Neural cell (in vitro differentiated cells): ENCODE measurements around the gene SQOR. TPM values are rescaled to one million over a fixed set of nuclear protein-coding genes. Genes with fewer than 3 reads are reported as not detected.

Experiments used
- H2AFZ ChIP-seq: fragments of 200-600, 300-800 bp; sonication (generic), shearing (Covaris generic); 2 replicates; pipeline ENCODE4 v1.6.0; 2014; ENCODE audit warnings: low read depth, mild to moderate bottlenecking, antibody characterized with exemption, low read length, moderate library complexity
- H3F3A ChIP-seq: fragments of 200-600 bp; shearing (Covaris generic); 2 replicates; pipeline ENCODE4 v1.6.1; 2016; ENCODE audit warnings: mild to moderate bottlenecking, moderate library complexity, mixed read lengths, antibody characterized with exemption, low read length; ENCODE audit not compliant: insufficient read depth, poor library complexity, severe bottlenecking
- H3K27ac ChIP-seq: fragments of 200-600, 300-800 bp; sonication (generic), shearing (Covaris generic); 2 replicates; pipeline ENCODE4 v1.5.1; 2014; ENCODE audit warnings: mild to moderate bottlenecking, low read length, moderate library complexity
- H3K27me3 ChIP-seq: fragments of 300-800, 200-600 bp; sonication (generic), shearing (Covaris generic); 2 replicates; pipeline ENCODE4 v1.6.0; 2014; ENCODE audit warnings: mild to moderate bottlenecking, low read depth, low read length, moderate library complexity; ENCODE audit not compliant: insufficient read depth
- H3K36me3 ChIP-seq: fragments of 300-800, 200-600 bp; sonication (generic), shearing (Covaris generic); 2 replicates; pipeline ENCODE4 v1.5.1; 2014; ENCODE audit warnings: mild to moderate bottlenecking, antibody characterized with exemption, low read length, moderate library complexity; ENCODE audit not compliant: insufficient read depth
- H3K4me2 ChIP-seq: fragments of 300-800, 200-600 bp; sonication (generic), shearing (Covaris generic); 2 replicates; pipeline ENCODE4 v1.6.0; 2014; ENCODE audit warnings: mild to moderate bottlenecking, low read length
- H3K4me3 ChIP-seq: fragments of 300-800, 200-600 bp; sonication (generic), shearing (Covaris generic); 2 replicates; pipeline ENCODE4 v1.5.1; 2014; ENCODE audit warnings: mild to moderate bottlenecking, low read length, moderate library complexity
- H3K79me2 ChIP-seq: fragments of 200-600 bp; shearing (Covaris generic); replicated peaks from 2 replicates; pipeline ENCODE4 v1.6.0; 2014; ENCODE audit warnings: mild to moderate bottlenecking, low read length, moderate library complexity; ENCODE audit not compliant: insufficient read depth
- H3K9ac ChIP-seq: fragments of 300-800, 200-600 bp; sonication (generic), shearing (Covaris generic); 2 replicates; pipeline ENCODE4 v1.6.1; 2016; ENCODE audit warnings: mild to moderate bottlenecking, low read length, mixed read lengths
- H3K9me2 ChIP-seq: fragments of 200-600 bp; shearing (Covaris generic); 2 replicates; pipeline ENCODE4 v1.6.1; 2016; ENCODE audit warnings: mild to moderate bottlenecking, low read length, mixed read lengths; ENCODE audit not compliant: insufficient read depth
- H3K9me3 ChIP-seq: fragments of 200-600, 300-800 bp; sonication (generic), shearing (Covaris generic); 2 replicates; pipeline ENCODE4 v1.6.1; 2016; ENCODE audit warnings: mild to moderate bottlenecking, mixed run types, low read length, moderate library complexity, mixed read lengths
- H4K20me1 ChIP-seq: fragments of 200-600 bp; shearing (Covaris generic); 2 replicates; pipeline ENCODE4 v1.6.1; 2016; ENCODE audit warnings: mild to moderate bottlenecking, mixed run types; ENCODE audit not compliant: insufficient read depth
- EP300 ChIP-seq: fragments of 450-650 bp; conservative IDR thresholded peaks from 2 replicates; pipeline ENCODE4 v1.6.1; 2014; ENCODE audit warnings: antibody characterized with exemption, mild to moderate bottlenecking, moderate library complexity; ENCODE audit not compliant: poor library complexity, severe bottlenecking
- EZH2 ChIP-seq: fragments of 200-600, 300-800 bp; shearing (Covaris generic), sonication (generic); IDR thresholded peaks from 2 replicates; pipeline ENCODE4 v1.6.1; 2014; ENCODE audit warnings: antibody characterized with exemption, low read length, borderline replicate concordance, mild to moderate bottlenecking; ENCODE audit not compliant: insufficient read depth, poor library complexity, severe bottlenecking
- MXI1 ChIP-seq: fragments of 450-650 bp; conservative IDR thresholded peaks from 2 replicates; pipeline ENCODE4 v1.6.1; 2014; ENCODE audit warnings: antibody characterized with exemption, mild to moderate bottlenecking; ENCODE audit not compliant: poor library complexity, severe bottlenecking
- POLR2AphosphoS5 ChIP-seq: IDR thresholded peaks from 2 replicates; pipeline ENCODE4 v1.6.1; 2012
- RAD21 ChIP-seq: fragments of 450-650 bp; conservative IDR thresholded peaks from 2 replicates; pipeline ENCODE4 v1.6.1; 2014; ENCODE audit warnings: antibody characterized with exemption, mild to moderate bottlenecking, moderate library complexity
- SMC3 ChIP-seq: fragments of 450-650 bp; conservative IDR thresholded peaks from 2 replicates; pipeline ENCODE4 v1.6.1; 2014; ENCODE audit warnings: antibody characterized with exemption, mild to moderate bottlenecking, moderate library complexity; ENCODE audit not compliant: poor library complexity
- TAF1 ChIP-seq: IDR thresholded peaks from 2 replicates; pipeline ENCODE4 v1.6.1; 2012; ENCODE audit warnings: low read depth
- polyA plus RNA-seq: library from polyadenylated mRNA; depleted of rRNA; stranded (reverse); fragments of >200 nt; gene quantifications from 2 replicates; pipeline ENCODE4 v1.2.3, GENCODE V29; 2014
- TF ChIP-seq, protein P1 (sequence below): IDR thresholded peaks from 2 replicates; pipeline ENCODE4 v1.6.1; 2012; ENCODE audit warnings: borderline replicate concordance
- TF ChIP-seq, protein P2 (sequence below): fragments of 450-650 bp; IDR thresholded peaks from 2 replicates; pipeline ENCODE4 v1.5.1; 2014; ENCODE audit warnings: antibody characterized with exemption, mild to moderate bottlenecking, moderate library complexity; ENCODE audit not compliant: poor library complexity, severe bottlenecking

SQOR gene
- polyA plus RNA-seq, 1 donor from 2014 or later, result not detected

DNA sequence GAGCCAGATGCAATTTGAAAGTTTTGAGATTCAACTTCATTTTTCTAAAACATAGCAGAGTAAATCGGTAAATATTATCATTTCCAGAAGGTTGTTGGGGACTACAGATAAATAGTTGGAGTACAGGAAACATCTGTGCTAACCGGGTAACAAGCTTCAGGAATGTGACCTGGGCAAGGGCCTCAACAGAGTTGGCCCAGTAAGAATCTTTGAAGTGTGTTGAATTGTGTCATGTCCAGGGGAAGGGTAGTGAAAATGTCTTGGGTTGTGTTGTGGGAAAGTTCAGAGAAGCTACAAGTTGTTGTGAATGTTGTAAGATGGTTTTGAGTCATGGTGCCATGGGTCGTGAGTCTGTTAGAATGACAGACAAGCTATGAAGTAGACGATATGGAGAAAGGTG lies 35.7 kb downstream of the SQOR start:
- Histone ChIP-seq H3K4me2 (no peak overlapping the region), H3K27me3 (no peaks in the 10 kb centered on the region), H3K9me3 (no peaks in the 10 kb centered on the region), H3K9ac (no peak overlapping the region), H3K36me3 (no peaks in the 10 kb centered on the region), H3K9me2 (no peaks in the 10 kb centered on the region), H2AFZ (no peak overlapping the region), H3K27ac (no peak overlapping the region), H3K4me3 (no peak overlapping the region), H3F3A (no peaks in the 10 kb centered on the region), H4K20me1 (no peaks in the 10 kb centered on the region), H3K79me2 (no peaks in the 10 kb centered on the region)
- TF ChIP-seq, protein P1, sequence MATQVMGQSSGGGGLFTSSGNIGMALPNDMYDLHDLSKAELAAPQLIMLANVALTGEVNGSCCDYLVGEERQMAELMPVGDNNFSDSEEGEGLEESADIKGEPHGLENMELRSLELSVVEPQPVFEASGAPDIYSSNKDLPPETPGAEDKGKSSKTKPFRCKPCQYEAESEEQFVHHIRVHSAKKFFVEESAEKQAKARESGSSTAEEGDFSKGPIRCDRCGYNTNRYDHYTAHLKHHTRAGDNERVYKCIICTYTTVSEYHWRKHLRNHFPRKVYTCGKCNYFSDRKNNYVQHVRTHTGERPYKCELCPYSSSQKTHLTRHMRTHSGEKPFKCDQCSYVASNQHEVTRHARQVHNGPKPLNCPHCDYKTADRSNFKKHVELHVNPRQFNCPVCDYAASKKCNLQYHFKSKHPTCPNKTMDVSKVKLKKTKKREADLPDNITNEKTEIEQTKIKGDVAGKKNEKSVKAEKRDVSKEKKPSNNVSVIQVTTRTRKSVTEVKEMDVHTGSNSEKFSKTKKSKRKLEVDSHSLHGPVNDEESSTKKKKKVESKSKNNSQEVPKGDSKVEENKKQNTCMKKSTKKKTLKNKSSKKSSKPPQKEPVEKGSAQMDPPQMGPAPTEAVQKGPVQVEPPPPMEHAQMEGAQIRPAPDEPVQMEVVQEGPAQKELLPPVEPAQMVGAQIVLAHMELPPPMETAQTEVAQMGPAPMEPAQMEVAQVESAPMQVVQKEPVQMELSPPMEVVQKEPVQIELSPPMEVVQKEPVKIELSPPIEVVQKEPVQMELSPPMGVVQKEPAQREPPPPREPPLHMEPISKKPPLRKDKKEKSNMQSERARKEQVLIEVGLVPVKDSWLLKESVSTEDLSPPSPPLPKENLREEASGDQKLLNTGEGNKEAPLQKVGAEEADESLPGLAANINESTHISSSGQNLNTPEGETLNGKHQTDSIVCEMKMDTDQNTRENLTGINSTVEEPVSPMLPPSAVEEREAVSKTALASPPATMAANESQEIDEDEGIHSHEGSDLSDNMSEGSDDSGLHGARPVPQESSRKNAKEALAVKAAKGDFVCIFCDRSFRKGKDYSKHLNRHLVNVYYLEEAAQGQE, result no peak
- TF ChIP-seq TAF1 (no peak), EZH2 (no peak), POLR2AphosphoS5 (no peak), MXI1 (no peak), RAD21 (no peak), SMC3 (no peak), EP300 (no peak)
- TF ChIP-seq, protein P2, sequence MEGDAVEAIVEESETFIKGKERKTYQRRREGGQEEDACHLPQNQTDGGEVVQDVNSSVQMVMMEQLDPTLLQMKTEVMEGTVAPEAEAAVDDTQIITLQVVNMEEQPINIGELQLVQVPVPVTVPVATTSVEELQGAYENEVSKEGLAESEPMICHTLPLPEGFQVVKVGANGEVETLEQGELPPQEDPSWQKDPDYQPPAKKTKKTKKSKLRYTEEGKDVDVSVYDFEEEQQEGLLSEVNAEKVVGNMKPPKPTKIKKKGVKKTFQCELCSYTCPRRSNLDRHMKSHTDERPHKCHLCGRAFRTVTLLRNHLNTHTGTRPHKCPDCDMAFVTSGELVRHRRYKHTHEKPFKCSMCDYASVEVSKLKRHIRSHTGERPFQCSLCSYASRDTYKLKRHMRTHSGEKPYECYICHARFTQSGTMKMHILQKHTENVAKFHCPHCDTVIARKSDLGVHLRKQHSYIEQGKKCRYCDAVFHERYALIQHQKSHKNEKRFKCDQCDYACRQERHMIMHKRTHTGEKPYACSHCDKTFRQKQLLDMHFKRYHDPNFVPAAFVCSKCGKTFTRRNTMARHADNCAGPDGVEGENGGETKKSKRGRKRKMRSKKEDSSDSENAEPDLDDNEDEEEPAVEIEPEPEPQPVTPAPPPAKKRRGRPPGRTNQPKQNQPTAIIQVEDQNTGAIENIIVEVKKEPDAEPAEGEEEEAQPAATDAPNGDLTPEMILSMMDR, result no peak

- Histone ChIP-seq H2AFZ (no peak overlapping the region), H3K9me2 (no peaks in the 10 kb centered on the region), H3K36me3 (no peaks in the 10 kb centered on the region), H3K9me3 (no peaks in the 10 kb centered on the region), H3K27ac (no peak overlapping the region), H3K79me2 (no peaks in the 10 kb centered on the region), H3K9ac (no peak overlapping the region), H3F3A (no peaks in the 10 kb centered on the region), H4K20me1 (no peaks in the 10 kb centered on the region), H3K4me2 (no peak overlapping the region), H3K27me3 (no peaks in the 10 kb centered on the region), H3K4me3 (no peak overlapping the region)
- no peak for TF ChIP-seq EZH2
- TF ChIP-seq, protein P2, result no peak
- TF ChIP-seq POLR2AphosphoS5, result no peak
- no peak for TF ChIP-seq EP300
- TF ChIP-seq RAD21, result no peak
- no peak for TF ChIP-seq TAF1
- no peak for TF ChIP-seq SMC3
- TF ChIP-seq, protein P1, result no peak
- TF ChIP-seq MXI1, result no peak
Observed at GRCh38 chr15:45674677-45675076, 39.8 kb downstream of the SQOR start.
